Muscle of back (tissue), 10 donors: ENCODE measurements around the gene NVL. TPM values are rescaled to one million over a fixed set of nuclear protein-coding genes. Genes with fewer than 3 reads are reported as not detected.

Experiments
- polyA plus RNA-seq, 10 donors: library from polyadenylated mRNA; unstranded; fragments of 120-200 nt; gene quantifications; one replicate each; pipeline ENCODE4 v1.2.1, GENCODE V29; 2013; ENCODE audit not compliant: insufficient read length in 10 of 10

The NVL gene
- polyA plus RNA-seq, 10 donors = 13.7 to 31.1 (median 22.4) TPM

Other genes starting within 250 kb of the NVL start
- gene FBXO28, start 216.1 kb downstream of the NVL start, polyA plus RNA-seq = 10 to 100 TPM; 13.6 to 22.7 (median 19.3) TPM
- gene DEGS1, start 146.9 kb downstream of the NVL start, polyA plus RNA-seq = 10 to 100 TPM; 39.0 to 77.1 (median 48.8) TPM
- gene CNIH4, start 26.7 kb upstream of the NVL start, polyA plus RNA-seq = 10 to 100 TPM; 24.3 to 38.3 (median 31.3) TPM
- 10 to 100 TPM; 57.6 to 77.5 (median 69.2) TPM for gene WDR26, start 104.6 kb upstream of the NVL start, polyA plus RNA-seq